HEK293T (cell line): ENCODE measurements around the gene NHSL1.

ENCODE experiments used
- BHLHE40 ChIP-seq: fragments of 450-650 bp; IDR thresholded peaks from 2 replicates; pipeline ENCODE4 v1.6.1; 2016; ENCODE audit warnings: mild to moderate bottlenecking, moderate library complexity, borderline replicate concordance
- ELF4 ChIP-seq: fragments of 450-650 bp; IDR thresholded peaks from 2 replicates; pipeline ENCODE4 v1.6.1; 2017; ENCODE audit warnings: antibody characterized with exemption
- FOXA1 ChIP-seq: fragments of 450-650 bp; IDR thresholded peaks from 2 replicates; pipeline ENCODE4 v1.6.1; 2016; ENCODE audit warnings: mild to moderate bottlenecking
- FOXK2 ChIP-seq: fragments of 450-650 bp; IDR thresholded peaks from 2 replicates; pipeline ENCODE4 v1.6.1; 2016; ENCODE audit warnings: mild to moderate bottlenecking
- FOXM1 ChIP-seq: fragments of 450-650 bp; IDR thresholded peaks from 2 replicates; pipeline ENCODE4 v1.6.1; 2017; ENCODE audit warnings: mild to moderate bottlenecking, borderline replicate concordance
- SP1 ChIP-seq: fragments of 450-650 bp; IDR thresholded peaks from 2 replicates; pipeline ENCODE4 v1.6.1; 2017
- TARDBP ChIP-seq: fragments of 450-650 bp; IDR thresholded peaks from 2 replicates; pipeline ENCODE4 v1.6.1; 2016
- ZNF384 ChIP-seq: fragments of 450-650 bp; IDR thresholded peaks from 2 replicates; pipeline ENCODE4 v1.6.1; 2016

DNA sequence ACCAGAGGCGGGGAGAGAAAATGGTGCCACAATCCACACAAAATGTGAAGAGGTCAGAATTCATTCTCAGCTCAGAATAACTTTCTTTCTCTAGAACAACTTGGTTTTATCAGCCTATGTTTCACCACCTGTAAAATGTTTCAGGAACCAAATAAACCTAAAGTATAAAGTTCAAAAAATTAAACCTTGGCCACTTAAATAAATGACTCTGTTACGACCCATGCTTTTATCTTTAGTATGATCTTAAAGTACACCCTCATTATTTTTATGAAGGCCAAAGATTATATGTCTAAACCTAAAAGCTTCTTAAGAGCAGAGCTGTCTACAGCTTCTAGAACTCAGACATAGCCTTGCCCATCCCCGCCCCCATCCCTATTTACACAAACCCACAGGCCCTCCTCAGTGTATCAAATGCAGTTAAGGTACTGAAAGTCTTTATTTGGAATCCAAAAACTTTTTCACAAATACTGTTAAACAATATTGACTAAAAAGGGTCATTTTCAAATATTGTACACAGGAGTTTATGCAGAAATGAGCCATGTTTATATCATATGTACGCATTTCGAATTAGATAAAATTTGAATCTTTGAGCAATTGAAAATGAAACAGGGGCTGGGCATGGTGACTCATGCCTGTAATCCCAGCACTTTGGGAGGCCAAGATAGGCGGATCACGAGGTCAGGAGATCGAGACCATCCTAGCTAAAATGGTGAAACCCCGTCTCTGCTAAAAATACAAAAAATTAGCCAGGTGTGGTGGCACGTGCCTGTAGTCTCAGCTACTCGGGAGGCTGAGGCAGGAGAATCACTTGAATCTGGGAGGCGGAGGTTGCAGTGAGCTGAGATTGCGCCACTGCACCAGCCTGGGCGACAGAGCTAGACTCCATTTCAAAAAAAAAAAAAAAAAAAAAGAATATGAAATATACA lies 5.7 kb upstream of the NHSL1 start:
- no peak for TF ChIP-seq SP1
- TF ChIP-seq BHLHE40: no peak
- TF ChIP-seq ZNF384: no peak
- no peak for TF ChIP-seq FOXK2
- no peak for TF ChIP-seq FOXA1
- no peak for TF ChIP-seq ELF4
- TF ChIP-seq FOXM1: no peak
- no peak for TF ChIP-seq TARDBP
